ENCODE results near the gene CCDC195. TPM values are rescaled to one million over a fixed set of nuclear protein-coding genes. Genes with fewer than 3 reads are reported as not detected.

Gene CCDC195
- total RNA-seq, 1 donor from 2014 or later: not detected

- Histone ChIP-seq H3K9ac (no peak overlapping the region), H3K79me2 (ENCODE audit: low read depth) (no peaks in the 10 kb centered on the region), H3K4me1 (no peaks in the 10 kb centered on the region), H3K27me3 (no peaks in the 10 kb centered on the region), H4K20me1 (ENCODE audit: low read depth) (no peaks in the 10 kb centered on the region), H3K9me3 (ENCODE audit: low read depth) (no peaks in the 10 kb centered on the region), H2AFZ (replicated peaks) (no peak overlapping the region), H3K4me2 (no peak overlapping the region), H3K27ac (no peak overlapping the region), H3K36me3 (no peaks in the 10 kb centered on the region), H3K4me3 (no peak overlapping the region), H3F3A (ENCODE audit: low read depth) (no peaks in the 10 kb centered on the region)
- H3K9me3 Mint-ChIP-seq: no peaks in the 10 kb centered on the region
- no peaks in the 10 kb centered on the region for H3K36me3 Mint-ChIP-seq
- H3K4me3 Mint-ChIP-seq: no peak overlapping the region
- no peak for DNase-seq (ENCODE audit: low spot score)
- H3K4me1 Mint-ChIP-seq: no peaks in the 10 kb centered on the region
- peaks cover 5% of the 10 kb centered on the region for H3K27me3 Mint-ChIP-seq (ENCODE audit: insufficient read depth, low read depth)
- TF ChIP-seq EZH2 (IDR thresholded peaks at IDR 0.05): no peak
- TF ChIP-seq CTCF (IDR thresholded peaks at IDR 0.05): no peak
- TF ChIP-seq EZH2phosphoT487 (IDR thresholded peaks at IDR 0.05): no peak
- H3K27ac Mint-ChIP-seq: no peak overlapping the region
These were observed 4.1 kb downstream of the CCDC195 start for GRCh38 chr2:224711859-224712665.

- DNase-seq (ENCODE audit: low spot score): no peak
- Histone ChIP-seq H4K20me1 (ENCODE audit: low read depth) (no peaks in the 10 kb centered on the region), H3K27ac (no peak overlapping the region), H3K4me3 (no peak overlapping the region), H3K9ac (no peak overlapping the region), H3K9me3 (ENCODE audit: low read depth) (no peaks in the 10 kb centered on the region), H3F3A (ENCODE audit: low read depth) (no peaks in the 10 kb centered on the region), H3K36me3 (no peaks in the 10 kb centered on the region), H3K27me3 (no peaks in the 10 kb centered on the region), H3K4me1 (no peaks in the 10 kb centered on the region), H2AFZ (replicated peaks) (no peak overlapping the region), H3K79me2 (ENCODE audit: low read depth) (no peaks in the 10 kb centered on the region), H3K4me2 (no peak overlapping the region)
- no peaks in the 10 kb centered on the region for H3K9me3 Mint-ChIP-seq
- no peak for TF ChIP-seq EZH2 (IDR thresholded peaks at IDR 0.05)
- no peak for TF ChIP-seq EZH2phosphoT487 (IDR thresholded peaks at IDR 0.05)
- no peak for TF ChIP-seq CTCF (IDR thresholded peaks at IDR 0.05)
- H3K36me3 Mint-ChIP-seq: no peaks in the 10 kb centered on the region
- peaks cover 5% of the 10 kb centered on the region for H3K27me3 Mint-ChIP-seq (ENCODE audit: insufficient read depth, low read depth)
- no peaks in the 10 kb centered on the region for H3K4me1 Mint-ChIP-seq
- H3K4me3 Mint-ChIP-seq: no peak overlapping the region
- H3K27ac Mint-ChIP-seq: no peak overlapping the region
These were observed 4.8 kb downstream of the CCDC195 start for GRCh38 chr2:224711381-224711780.

- no peak overlapping the region for H3K4me3 ChIP-seq
- no peaks in the 10 kb centered on the region for H3K36me3 ChIP-seq
- H3F3A ChIP-seq (ENCODE audit: low read depth): no peaks in the 10 kb centered on the region
- no peak overlapping the region for H2AFZ ChIP-seq (replicated peaks)
- DNase-seq (ENCODE audit: low spot score): no peak
- Mint-ChIP-seq H3K4me1 (no peaks in the 10 kb centered on the region), H3K4me3 (no peak overlapping the region), H3K9me3 (no peaks in the 10 kb centered on the region), H3K36me3 (no peaks in the 10 kb centered on the region), H3K27ac (no peak overlapping the region), H3K27me3 (ENCODE audit: insufficient read depth, low read depth) (peaks cover 3% of the 10 kb centered on the region)
- no peaks in the 10 kb centered on the region for H3K9me3 ChIP-seq (ENCODE audit: low read depth)
- no peaks in the 10 kb centered on the region for H3K79me2 ChIP-seq (ENCODE audit: low read depth)
- H3K27me3 ChIP-seq: no peaks in the 10 kb centered on the region
- TF ChIP-seq CTCF (IDR thresholded peaks at IDR 0.05) (no peak), EZH2phosphoT487 (IDR thresholded peaks at IDR 0.05) (no peak), EZH2 (IDR thresholded peaks at IDR 0.05) (no peak)
- H4K20me1 ChIP-seq (ENCODE audit: low read depth): no peaks in the 10 kb centered on the region
- no peak overlapping the region for H3K27ac ChIP-seq
- no peaks in the 10 kb centered on the region for H3K4me1 ChIP-seq
- H3K9ac ChIP-seq: no peak overlapping the region
- H3K4me2 ChIP-seq: no peak overlapping the region
These were observed 6.9 kb downstream of the CCDC195 start for GRCh38 chr2:224709301-224709700.
